DND-41 (cell line): ENCODE measurements around the gene DPH3.

Source experiments
- ATAC-seq: fragments of 200-7000 bp; cut with Tn5 transposase; 3 replicates; pipeline ENCODE4 v1.9.1; 2021; ENCODE audit warnings: low read depth; ENCODE audit not compliant: insufficient read depth
- DNase-seq: peaks from one replicate; pipeline ENCODE4 v3.0.0-alpha.2; 2020
- H2AFZ ChIP-seq: 2 replicates; pipeline ENCODE4 v1.6.0; 2012; ENCODE audit warnings: low read depth, low read length
- H3K27ac ChIP-seq: 2 replicates; pipeline ENCODE4 v1.5.1; 2012; ENCODE audit warnings: low read length, inconsistent platforms
- H3K27me3 ChIP-seq: fragments of 200-600 bp; sonication (generic); 2 replicates; pipeline ENCODE4 v1.6.0; 2012; ENCODE audit warnings: low read length, mild to moderate bottlenecking, inconsistent platforms; ENCODE audit not compliant: insufficient read depth, poor library complexity
- H3K36me3 ChIP-seq: 2 replicates; pipeline ENCODE4 v1.5.1; 2012; ENCODE audit warnings: low read length, inconsistent platforms; ENCODE audit not compliant: insufficient read depth
- H3K4me1 ChIP-seq: 2 replicates; pipeline ENCODE4 v1.5.1; 2012; ENCODE audit warnings: mild to moderate bottlenecking, low read length; ENCODE audit not compliant: insufficient read depth
- H3K4me2 ChIP-seq: 2 replicates; pipeline ENCODE4 v1.6.0; 2012; ENCODE audit warnings: mild to moderate bottlenecking, moderate library complexity, low read length, inconsistent platforms; ENCODE audit not compliant: insufficient read depth
- H3K4me3 ChIP-seq, 2 experiments: fragments of 200-600 bp in 1 of 2; shearing (Covaris generic) in 1 of 2; 2 replicates each; pipeline ENCODE4 v1.5.1; 2012 to 2016; ENCODE audit warnings: inconsistent platforms in 2 of 2, low read length in 2 of 2, mild to moderate bottlenecking in 2 of 2, low read depth in 1 of 2, moderate library complexity in 1 of 2
- H3K79me2 ChIP-seq: 2 replicates; pipeline ENCODE4 v1.6.0; 2012; ENCODE audit warnings: low read length, inconsistent platforms; ENCODE audit not compliant: insufficient read depth
- H3K9ac ChIP-seq: 2 replicates; pipeline ENCODE4 v1.6.0; 2012; ENCODE audit warnings: low read depth, mild to moderate bottlenecking, inconsistent platforms, low read length, moderate library complexity
- H3K9me3 ChIP-seq: 2 replicates; pipeline ENCODE4 v1.5.1; 2012; ENCODE audit warnings: low read length, moderate library complexity, mild to moderate bottlenecking, inconsistent platforms; ENCODE audit not compliant: insufficient read depth, severe bottlenecking
- H4K20me1 ChIP-seq: 2 replicates; pipeline ENCODE4 v1.6.0; 2012; ENCODE audit warnings: low read length; ENCODE audit not compliant: insufficient read depth
- EZH2 ChIP-seq: IDR thresholded peaks from 3 replicates; pipeline ENCODE4 v1.6.1; 2012; ENCODE audit warnings: borderline replicate concordance, low read depth, mild to moderate bottlenecking, moderate library complexity, low read length, inconsistent platforms; ENCODE audit not compliant: severe bottlenecking
- TF ChIP-seq, protein P1 (sequence below): IDR thresholded peaks from 2 replicates; pipeline ENCODE4 v1.5.1; 2012; ENCODE audit warnings: borderline replicate concordance, low read length, moderate library complexity, mild to moderate bottlenecking; ENCODE audit not compliant: poor library complexity, severe bottlenecking; ENCODE audit errors: extremely low read depth

The DPH3 gene

DNA sequence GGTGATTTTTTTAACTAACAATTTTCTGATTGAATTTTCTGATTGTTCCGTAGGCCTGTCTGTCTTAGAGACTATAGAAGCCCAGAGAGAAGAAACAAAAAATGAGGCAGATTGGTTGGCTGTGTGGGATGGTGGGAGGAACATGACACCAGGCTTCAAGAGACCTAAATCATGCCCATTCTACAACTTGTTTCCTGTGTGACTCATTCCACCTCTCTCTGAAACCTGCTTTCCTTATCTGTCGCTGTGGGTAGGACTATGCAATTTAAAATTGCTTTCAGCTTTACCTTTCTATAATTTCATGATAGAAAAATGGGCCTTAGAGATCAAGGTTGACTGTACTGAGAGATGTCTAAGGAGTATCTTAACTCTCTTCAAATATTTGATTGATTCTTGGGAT, 44.8 kb upstream of the DPH3 start:
- Histone ChIP-seq H3K27ac (peak overlapping the region; percentile 87), H3K4me1 (peaks cover 98% of the 10 kb centered on the region), H3K79me2 (peaks cover 58% of the 10 kb centered on the region), H2AFZ (no peak overlapping the region), H3K36me3 (peaks cover 47% of the 10 kb centered on the region), H3K4me2 (peak overlapping the region; percentile 41), H3K4me3 (peak overlapping the region in 1 of 2 experiments; percentile 18; a peak in 1 of 4 replicates), H3K9ac (peak overlapping the region; percentile 35), H3K27me3 (no peaks in the 10 kb centered on the region), H4K20me1 (no peaks in the 10 kb centered on the region), H3K9me3 (no peaks in the 10 kb centered on the region)
- DNase-seq = peak; percentile 72
- ATAC-seq = peak; percentile 67
- no peak for TF ChIP-seq EZH2
- TF ChIP-seq, protein P1, sequence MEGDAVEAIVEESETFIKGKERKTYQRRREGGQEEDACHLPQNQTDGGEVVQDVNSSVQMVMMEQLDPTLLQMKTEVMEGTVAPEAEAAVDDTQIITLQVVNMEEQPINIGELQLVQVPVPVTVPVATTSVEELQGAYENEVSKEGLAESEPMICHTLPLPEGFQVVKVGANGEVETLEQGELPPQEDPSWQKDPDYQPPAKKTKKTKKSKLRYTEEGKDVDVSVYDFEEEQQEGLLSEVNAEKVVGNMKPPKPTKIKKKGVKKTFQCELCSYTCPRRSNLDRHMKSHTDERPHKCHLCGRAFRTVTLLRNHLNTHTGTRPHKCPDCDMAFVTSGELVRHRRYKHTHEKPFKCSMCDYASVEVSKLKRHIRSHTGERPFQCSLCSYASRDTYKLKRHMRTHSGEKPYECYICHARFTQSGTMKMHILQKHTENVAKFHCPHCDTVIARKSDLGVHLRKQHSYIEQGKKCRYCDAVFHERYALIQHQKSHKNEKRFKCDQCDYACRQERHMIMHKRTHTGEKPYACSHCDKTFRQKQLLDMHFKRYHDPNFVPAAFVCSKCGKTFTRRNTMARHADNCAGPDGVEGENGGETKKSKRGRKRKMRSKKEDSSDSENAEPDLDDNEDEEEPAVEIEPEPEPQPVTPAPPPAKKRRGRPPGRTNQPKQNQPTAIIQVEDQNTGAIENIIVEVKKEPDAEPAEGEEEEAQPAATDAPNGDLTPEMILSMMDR = no peak

DNA sequence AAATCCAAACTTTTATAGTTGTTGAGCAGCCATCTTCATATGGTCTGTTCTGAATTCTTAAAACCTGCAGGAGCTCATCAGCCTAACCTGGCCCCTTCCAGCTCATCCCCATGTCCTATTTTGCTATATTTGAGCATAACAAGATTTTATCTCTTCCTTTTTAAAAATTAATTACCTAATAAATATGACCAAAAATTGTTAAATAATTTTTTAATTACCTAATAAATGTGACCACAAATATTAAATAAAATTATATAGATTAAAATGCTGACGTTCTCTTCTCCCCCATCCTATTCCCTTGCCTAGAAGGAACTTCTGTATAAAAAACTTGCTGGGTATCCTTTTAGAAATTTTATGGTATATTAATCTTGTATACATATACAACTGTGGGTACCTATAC, 44.0 kb upstream of the DPH3 start:
- Histone ChIP-seq H3K4me1 (peaks cover 98% of the 10 kb centered on the region), H3K4me2 (no peak overlapping the region), H3K9ac (no peak overlapping the region), H3K9me3 (no peaks in the 10 kb centered on the region), H3K4me3 (no peak overlapping the region), H3K36me3 (peaks cover 52% of the 10 kb centered on the region), H2AFZ (no peak overlapping the region), H3K79me2 (peaks cover 66% of the 10 kb centered on the region), H3K27me3 (no peaks in the 10 kb centered on the region), H4K20me1 (no peaks in the 10 kb centered on the region), H3K27ac (peak overlapping the region; percentile 66)
- TF ChIP-seq, protein P1 = no peak
- no peak for TF ChIP-seq EZH2
- ATAC-seq (no peak), DNase-seq (no peak)

DNA sequence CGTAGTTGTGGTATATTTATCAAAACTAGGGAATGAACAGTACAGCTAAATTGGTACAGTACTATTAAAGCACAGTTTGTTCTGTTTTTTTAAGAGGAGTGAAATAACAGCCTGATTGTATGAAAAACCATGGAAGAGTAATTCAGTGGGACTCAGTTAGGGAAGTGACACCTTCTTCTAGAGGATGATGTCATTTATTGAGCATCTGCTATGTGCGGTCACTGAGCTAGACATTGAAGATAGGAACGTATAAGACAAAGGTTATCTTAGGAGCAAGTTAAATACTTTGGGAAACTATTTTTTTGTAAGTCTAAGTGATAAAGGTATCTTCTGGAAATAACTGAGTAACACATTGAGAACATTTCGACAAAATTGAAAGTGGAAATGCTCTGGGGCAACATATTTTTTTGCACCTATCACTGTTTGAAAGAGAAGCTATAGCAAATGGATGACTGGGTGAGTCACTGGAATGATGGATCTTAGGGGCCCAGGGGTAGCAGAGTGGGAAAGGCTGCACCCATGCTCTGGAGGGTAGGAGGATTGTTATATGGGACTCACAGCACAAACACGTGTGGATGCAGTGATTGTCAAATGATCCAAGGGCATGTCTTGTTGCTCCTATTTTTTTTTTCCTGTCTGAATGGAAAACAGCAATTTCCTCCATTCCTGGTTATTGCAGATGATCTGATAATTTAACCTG, 43.2 kb upstream of the DPH3 start:
- TF ChIP-seq, protein P1 = no peak
- TF ChIP-seq EZH2 = no peak
- no peaks in the 10 kb centered on the region for H4K20me1 ChIP-seq
- H3K9me3 ChIP-seq = no peaks in the 10 kb centered on the region
- DNase-seq (no peak), ATAC-seq (no peak)
- H2AFZ ChIP-seq = no peak overlapping the region
- H3K9ac ChIP-seq = no peak overlapping the region
- H3K4me3 ChIP-seq = no peak overlapping the region
- no peaks in the 10 kb centered on the region for H3K27me3 ChIP-seq
- H3K27ac ChIP-seq = peak overlapping the region; percentile 66
- peaks cover 48% of the 10 kb centered on the region for H3K36me3 ChIP-seq
- 0 out of 2 replicates have a peak overlapping the region, but pooled peaks have one; percentile 5 for H3K4me2 ChIP-seq
- H3K4me1 ChIP-seq = peaks cover 98% of the 10 kb centered on the region
- H3K79me2 ChIP-seq = peaks cover 70% of the 10 kb centered on the region
